ENCODE measurements around the gene CCS.

CCS gene

DNA sequence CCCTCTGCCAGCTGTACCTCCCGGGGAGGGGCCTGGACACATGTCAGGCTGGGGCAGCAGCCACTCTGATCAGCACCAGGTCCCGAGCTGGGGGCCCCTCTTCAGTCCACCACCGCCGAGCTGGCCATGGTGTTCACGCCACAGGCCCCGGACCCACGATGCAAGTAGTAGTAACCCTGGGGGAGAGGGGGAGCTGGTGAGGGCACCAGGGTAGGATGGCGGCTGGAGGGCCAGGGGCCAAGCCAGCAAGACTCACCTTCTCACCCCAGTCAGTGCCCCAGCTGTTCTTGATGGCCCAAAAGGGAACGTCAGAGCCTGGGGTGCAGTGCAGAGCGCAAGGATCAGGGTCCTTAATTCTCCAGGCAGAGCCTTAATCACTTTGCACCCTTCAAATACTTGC lies 29.2 kb upstream of the CCS start:
- Mint-ChIP-seq H3K27ac (no peak overlapping the region), H3K27me3 (ENCODE audit: low read depth) (no peaks in the 10 kb centered on the region), H3K9me3 (no peaks in the 10 kb centered on the region), H3K4me1 (no peaks in the 10 kb centered on the region), H3K4me3 (no peak overlapping the region), H3K36me3 (ENCODE audit: low read depth) (no peaks in the 10 kb centered on the region)
- no peak for TF ChIP-seq CTCF (IDR thresholded peaks at IDR 0.05; ENCODE audit: unreplicated experiment in 3 of 3)

DNA sequence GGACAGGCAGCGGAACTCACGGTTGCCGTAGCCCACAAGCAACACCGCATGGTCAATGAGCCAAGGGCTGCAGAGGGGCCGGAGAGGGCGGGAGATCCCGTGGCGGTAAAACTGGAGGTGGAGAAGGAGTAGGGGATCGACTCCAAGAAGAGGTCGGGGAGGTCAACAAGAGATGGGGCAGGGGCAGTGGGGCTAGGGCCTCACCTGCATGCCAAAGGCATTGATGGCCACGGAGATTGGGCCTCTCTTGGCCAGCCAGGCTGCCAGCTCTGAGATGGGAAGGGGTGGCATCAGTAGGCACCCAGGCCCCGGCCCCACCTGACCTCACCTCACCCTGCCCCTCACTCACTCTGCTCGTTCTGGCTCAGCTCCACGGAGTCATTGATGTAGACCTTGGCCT lies 28.4 kb upstream of the CCS start:
- H3K27ac Mint-ChIP-seq: no peak overlapping the region
- no peaks in the 10 kb centered on the region for H3K9me3 Mint-ChIP-seq
- no peaks in the 10 kb centered on the region for H3K36me3 Mint-ChIP-seq (ENCODE audit: low read depth)
- no peak overlapping the region for H3K4me3 Mint-ChIP-seq
- TF ChIP-seq CTCF (IDR thresholded peaks at IDR 0.05; ENCODE audit: unreplicated experiment in 3 of 3): no peak
- no peaks in the 10 kb centered on the region for H3K4me1 Mint-ChIP-seq
- no peaks in the 10 kb centered on the region for H3K27me3 Mint-ChIP-seq (ENCODE audit: low read depth)

GRCh38 chr11:66564984-66565383 lies 28.0 kb upstream of the CCS start:
- no peak for TF ChIP-seq CTCF (IDR thresholded peaks at IDR 0.05; ENCODE audit: unreplicated experiment in 3 of 3)
- Mint-ChIP-seq H3K4me1 (peaks cover 3% of the 10 kb centered on the region), H3K9me3 (no peaks in the 10 kb centered on the region), H3K4me3 (no peak overlapping the region), H3K27me3 (ENCODE audit: low read depth) (peaks cover under 1% of the 10 kb centered on the region), H3K36me3 (ENCODE audit: low read depth) (no peaks in the 10 kb centered on the region), H3K27ac (no peak overlapping the region)

GRCh38 chr11:66566221-66566620 lies 26.8 kb upstream of the CCS start:
- TF ChIP-seq CTCF (IDR thresholded peaks at IDR 0.05; ENCODE audit: unreplicated experiment in 3 of 3): no peak
- H3K4me3 Mint-ChIP-seq: no peak overlapping the region
- no peaks in the 10 kb centered on the region for H3K36me3 Mint-ChIP-seq (ENCODE audit: low read depth)
- H3K27me3 Mint-ChIP-seq (ENCODE audit: low read depth): peaks cover 5% of the 10 kb centered on the region
- no peak overlapping the region for H3K27ac Mint-ChIP-seq
- no peaks in the 10 kb centered on the region for H3K9me3 Mint-ChIP-seq
- H3K4me1 Mint-ChIP-seq: peaks cover 13% of the 10 kb centered on the region

- Mint-ChIP-seq H3K27ac (no peak overlapping the region), H3K9me3 (no peaks in the 10 kb centered on the region), H3K4me3 (no peak overlapping the region), H3K4me1 (peaks cover 13% of the 10 kb centered on the region), H3K36me3 (ENCODE audit: low read depth) (no peaks in the 10 kb centered on the region), H3K27me3 (ENCODE audit: low read depth) (peaks cover 5% of the 10 kb centered on the region)
- no peak for TF ChIP-seq CTCF (IDR thresholded peaks at IDR 0.05; ENCODE audit: unreplicated experiment in 3 of 3)
Measured at GRCh38 chr11:66567787-66568123, 25.2 kb upstream of the CCS start.

DNA sequence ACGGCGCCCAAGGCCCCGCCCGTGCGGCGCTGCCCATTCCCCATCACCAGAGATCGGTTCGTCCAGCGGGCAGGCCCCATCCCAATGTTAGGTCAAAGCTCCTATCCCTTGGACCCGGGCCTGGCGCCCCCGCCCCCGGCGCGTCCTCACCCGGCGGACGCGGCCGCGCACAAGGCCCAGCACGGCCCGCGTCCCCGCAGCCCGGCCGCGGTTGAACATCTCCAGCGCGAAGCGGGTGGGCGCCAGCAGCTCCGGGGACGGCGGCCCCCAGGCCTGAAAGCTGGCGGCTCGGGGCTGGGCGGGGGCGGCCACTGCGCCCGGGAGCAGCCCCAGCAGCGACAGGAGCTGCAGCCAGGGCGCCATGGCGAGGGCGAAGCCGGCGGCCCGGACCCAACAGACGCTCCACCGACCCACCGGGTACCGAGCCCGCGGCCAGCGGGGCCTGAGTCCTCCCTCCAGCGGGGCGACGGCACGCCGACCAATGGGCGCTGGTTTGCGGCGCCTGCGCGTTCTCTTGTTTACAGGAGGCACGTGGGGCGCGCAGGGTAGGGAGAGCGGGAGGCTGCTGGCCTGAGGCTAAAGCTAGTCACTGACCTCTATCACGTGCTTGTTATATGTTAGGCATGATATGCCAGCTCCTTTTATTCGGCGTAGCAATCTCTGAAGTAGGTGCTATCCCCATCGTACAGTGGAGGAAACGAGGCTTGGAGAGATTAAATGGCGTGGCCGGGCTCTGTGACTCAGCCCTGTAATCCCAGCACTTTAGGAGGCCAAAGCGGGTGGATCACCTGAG lies 24.7 kb upstream of the CCS start, which contains the start of gene CTSF:
Gene CTSF, minus strand, starts transcription at position 483 of the 793 bp plus-strand sequence. Its CDS starts 120 bp downstream, at position 363.
- Mint-ChIP-seq H3K4me1 (peaks cover 13% of the 10 kb centered on the region), H3K27me3 (ENCODE audit: low read depth) (peaks cover 5% of the 10 kb centered on the region), H3K27ac (no peak within 1 kb of the TSS), H3K4me3 (no peak within 1 kb of the TSS), H3K9me3 (no peaks in the 10 kb centered on the region), H3K36me3 (ENCODE audit: low read depth) (no peaks in the 10 kb centered on the region)
- TF ChIP-seq CTCF (IDR thresholded peaks at IDR 0.05; ENCODE audit: unreplicated experiment in 3 of 3): no peak
